HL-60 (cell line): ENCODE measurements around the gene MYBPC3.

Experiments
- CTCF ChIP-seq: IDR thresholded peaks from one replicate; pipeline ENCODE4 v1.5.1; 2011; ENCODE audit warnings: low read length, control low read depth, inconsistent platforms; ENCODE audit not compliant: insufficient read depth
- GABPA ChIP-seq: IDR thresholded peaks from 2 replicates; pipeline ENCODE4 v1.6.1; 2012; ENCODE audit warnings: low read depth
- POLR2AphosphoS5 ChIP-seq: IDR thresholded peaks from 2 replicates; pipeline ENCODE4 v1.6.1; 2012; ENCODE audit warnings: low read depth
- REST ChIP-seq: IDR thresholded peaks from 2 replicates; pipeline ENCODE4 v1.6.1; 2012; ENCODE audit warnings: low read depth; ENCODE audit not compliant: insufficient replicate concordance
- SPI1 ChIP-seq: IDR thresholded peaks from 2 replicates; pipeline ENCODE4 v1.6.1; 2012; ENCODE audit warnings: low read depth, mild to moderate bottlenecking, borderline replicate concordance

GRCh38 chr11:47391711-47392432 is 39.4 kb upstream of the MYBPC3 start:
- TF ChIP-seq SPI1 (no peak), CTCF (no peak), POLR2AphosphoS5 (no peak; the same call in 1 of the 2 replicates), GABPA (no peak), REST (no peak)
